Cerebellar cortex (tissue), 1 donor: Measurements from ENCODE around the gene ACBD4.

ENCODE experiments used
- DNase-seq: peaks from one replicate; pipeline ENCODE4 v3.0.0-alpha.2; 2015; ENCODE audit warnings: low spot score

ACBD4 gene

GRCh38 chr17:45155483-45155882, 20.0 kb downstream of the ACBD4 start:
- no peak for DNase-seq

- DNase-seq, result no peak
These were observed 20.8 kb downstream of the ACBD4 start for GRCh38 chr17:45156242-45156641.

- DNase-seq, result peak; percentile 75
These were observed 25.2 kb downstream of the ACBD4 start for GRCh38 chr17:45160447-45161287.

- peak; percentile 100 for DNase-seq
These were observed 26.0 kb downstream of the ACBD4 start, which contains the start of gene HEXIM2 for GRCh38 chr17:45161288-45162024. TSS of gene HEXIM2 (plus strand) at chr17:45161875. CDS start at chr17:45162794, 919 bp downstream.

GRCh38 chr17:45162025-45162687, 26.7 kb downstream of the ACBD4 start:
- DNase-seq, result no peak

GRCh38 chr17:45164734-45165269, 29.3 kb downstream of the ACBD4 start:
- no peak for DNase-seq

- DNase-seq, result peak; percentile 52
These were observed 33.7 kb downstream of the ACBD4 start for GRCh38 chr17:45168991-45169752.

GRCh38 chr17:45170280-45170930, 34.9 kb downstream of the ACBD4 start:
- DNase-seq, result no peak

- DNase-seq, result peak; percentile 56
These were observed 35.4 kb downstream of the ACBD4 start for GRCh38 chr17:45170931-45171337.

- DNase-seq, result peak; percentile 75
These were observed 36.1 kb downstream of the ACBD4 start for GRCh38 chr17:45171338-45172231.

GRCh38 chr17:45172232-45172540, 36.7 kb downstream of the ACBD4 start:
- DNase-seq, result no peak

- peak; percentile 95 for DNase-seq
These were observed 37.2 kb downstream of the ACBD4 start for GRCh38 chr17:45172541-45173286.

GRCh38 chr17:45175759-45176115, 40.2 kb downstream of the ACBD4 start:
- no peak for DNase-seq

GRCh38 chr17:45177563-45177962, 42.1 kb downstream of the ACBD4 start:
- DNase-seq, result no peak

- no peak for DNase-seq
These were observed 48.7 kb downstream of the ACBD4 start for GRCh38 chr17:45184144-45184543.

- no peak for DNase-seq
These were observed 51.4 kb downstream of the ACBD4 start for GRCh38 chr17:45186801-45187354.

GRCh38 chr17:45189009-45189408, 53.5 kb downstream of the ACBD4 start:
- no peak for DNase-seq

- no peak for DNase-seq
These were observed 55.2 kb downstream of the ACBD4 start for GRCh38 chr17:45190503-45191255.
